NCI-H82 treated with DMSO at 0.1 percent for 48 hours (cell line): ENCODE data around the gene GALNT3.

Experiments used
- DNase-seq: peaks from one replicate; lab custom pipeline; 2025; ENCODE audit not compliant: unreplicated experiment; lab: John Stamatoyannopoulos, UW

Gene GALNT3

GRCh38 chr2:165796819-165797530 is 2.9 kb upstream of the GALNT3 start:
- DNase-seq = no peak

DNA sequence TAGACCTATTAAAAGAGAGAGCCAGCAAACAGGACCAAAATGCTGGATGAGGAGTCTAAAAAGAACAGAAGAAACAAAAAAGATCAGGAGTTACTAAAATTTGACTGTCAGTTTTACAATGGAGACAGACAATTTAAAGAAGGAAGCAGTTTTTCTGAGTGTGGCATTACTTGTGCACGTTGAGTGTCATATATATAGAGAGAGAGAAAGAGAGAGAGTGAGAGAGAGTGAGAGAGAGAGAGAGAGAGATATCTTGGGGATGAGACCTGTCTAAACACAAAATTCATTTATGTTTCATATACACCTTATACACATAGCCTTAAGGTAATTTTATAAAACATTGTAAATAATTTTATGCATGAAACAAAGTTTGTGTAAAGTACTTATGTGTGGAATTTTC is 2.1 kb upstream of the GALNT3 start:
- no peak for DNase-seq

DNA sequence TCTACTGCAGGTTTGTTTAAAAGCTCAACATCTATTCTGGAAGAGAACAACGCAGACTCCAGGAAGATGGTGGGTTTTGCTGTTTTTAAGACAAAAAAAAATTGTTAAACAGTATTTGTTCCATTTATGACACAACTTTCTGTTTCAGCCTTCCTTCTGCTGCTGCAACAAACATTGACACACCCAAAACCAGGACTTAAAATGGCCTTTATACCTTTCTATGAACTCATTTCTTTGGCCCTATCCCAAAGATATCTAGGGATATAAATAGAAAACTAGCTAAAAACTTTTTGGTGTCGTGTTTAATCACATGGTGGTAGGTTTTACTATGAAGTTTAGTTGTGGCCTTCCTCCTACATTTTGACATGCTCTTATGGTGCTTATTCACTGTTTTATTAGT is 964 bp upstream of the GALNT3 start:
- no peak for DNase-seq

- no peak for DNase-seq
Measured at GRCh38 chr2:165794536-165794928, 485 bp upstream of the GALNT3 start.

DNA sequence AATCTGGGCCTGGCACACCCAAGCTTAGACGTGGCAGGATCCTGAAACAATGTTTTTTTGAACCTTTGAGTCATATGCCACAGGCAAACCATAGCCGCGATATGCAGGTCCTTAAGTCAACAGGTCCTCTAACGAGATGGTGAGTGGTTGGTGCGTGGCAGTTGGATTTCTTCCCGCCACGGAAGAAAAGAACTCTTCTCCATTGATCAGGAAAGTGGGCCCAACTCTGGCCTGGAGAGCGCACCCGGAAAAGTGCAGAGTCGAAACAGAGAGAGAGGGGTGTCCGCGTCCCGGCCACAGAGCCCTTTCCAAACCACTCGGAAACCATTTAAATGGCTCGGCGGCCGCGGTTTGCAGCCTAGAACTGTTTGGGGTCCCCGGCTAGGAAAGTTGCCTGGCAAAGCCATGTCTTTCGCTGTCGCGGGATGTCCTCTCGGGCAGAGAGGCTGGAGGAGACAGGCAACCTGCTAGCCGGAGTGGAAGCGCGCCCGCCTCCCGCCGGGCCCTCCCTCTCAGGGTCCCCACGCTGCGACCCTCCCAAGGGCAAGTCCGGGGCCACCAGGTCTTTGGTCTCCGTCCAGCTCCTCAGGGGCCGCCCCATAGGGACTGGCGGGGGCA is 777 bp downstream of the GALNT3 start:
- no peak for DNase-seq

GRCh38 chr2:165792104-165792454 is 2.0 kb downstream of the GALNT3 start:
- no peak for DNase-seq

DNA sequence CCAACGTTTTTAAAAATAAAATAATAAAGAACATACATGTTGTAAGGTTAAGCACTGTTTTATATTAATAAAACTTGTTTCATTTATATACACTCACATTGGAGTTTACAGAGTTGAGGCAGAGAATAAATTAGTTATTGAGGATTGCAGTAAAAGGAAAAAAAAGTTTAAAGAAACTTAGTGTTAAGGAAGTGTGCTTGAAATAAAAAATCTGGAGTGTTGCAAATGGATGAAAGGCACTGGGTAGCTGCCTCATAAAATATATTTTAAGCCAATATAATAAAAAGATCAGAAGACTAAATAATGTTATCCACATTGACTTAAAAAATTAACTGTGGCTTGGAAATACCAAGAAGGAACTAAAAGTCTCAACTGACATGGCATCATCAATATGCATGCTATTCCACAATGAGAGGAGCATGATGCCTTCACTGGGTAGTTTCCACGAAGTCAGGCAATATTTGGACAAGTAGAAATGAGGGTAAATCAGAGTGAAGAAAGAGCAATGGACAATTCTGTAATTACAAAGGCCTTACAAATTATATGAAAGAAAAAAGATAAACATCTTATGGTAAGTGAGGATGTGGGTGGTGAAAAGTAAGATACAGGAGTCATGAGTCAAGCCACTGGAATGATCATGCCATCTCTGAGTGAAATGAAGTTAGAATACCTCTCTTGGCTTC is 2.5 kb downstream of the GALNT3 start:
- DNase-seq = no peak

- no peak for DNase-seq
Measured at GRCh38 chr2:165790466-165790865, 3.6 kb downstream of the GALNT3 start.

- DNase-seq = no peak
Measured at GRCh38 chr2:165787334-165787733, 6.7 kb downstream of the GALNT3 start.

DNA sequence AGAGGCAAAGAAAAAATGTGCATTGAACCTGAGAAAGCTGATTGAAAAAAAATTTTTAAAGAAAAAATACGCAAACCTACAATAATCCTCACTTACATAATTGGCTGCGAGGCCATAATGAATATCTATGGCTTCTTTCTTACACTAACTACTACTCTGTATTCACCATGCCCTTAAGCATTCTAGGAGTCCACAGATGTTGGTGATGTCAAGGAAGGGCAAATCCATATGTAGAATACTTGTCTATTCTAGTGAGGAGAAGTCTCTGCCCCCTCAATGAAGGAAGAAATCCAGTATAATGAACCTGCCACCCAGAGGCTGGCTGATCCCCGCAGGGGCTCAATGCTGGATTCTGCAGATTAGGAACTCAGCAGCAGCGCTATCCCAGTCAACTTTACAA is 14.3 kb downstream of the GALNT3 start:
- DNase-seq = no peak

DNA sequence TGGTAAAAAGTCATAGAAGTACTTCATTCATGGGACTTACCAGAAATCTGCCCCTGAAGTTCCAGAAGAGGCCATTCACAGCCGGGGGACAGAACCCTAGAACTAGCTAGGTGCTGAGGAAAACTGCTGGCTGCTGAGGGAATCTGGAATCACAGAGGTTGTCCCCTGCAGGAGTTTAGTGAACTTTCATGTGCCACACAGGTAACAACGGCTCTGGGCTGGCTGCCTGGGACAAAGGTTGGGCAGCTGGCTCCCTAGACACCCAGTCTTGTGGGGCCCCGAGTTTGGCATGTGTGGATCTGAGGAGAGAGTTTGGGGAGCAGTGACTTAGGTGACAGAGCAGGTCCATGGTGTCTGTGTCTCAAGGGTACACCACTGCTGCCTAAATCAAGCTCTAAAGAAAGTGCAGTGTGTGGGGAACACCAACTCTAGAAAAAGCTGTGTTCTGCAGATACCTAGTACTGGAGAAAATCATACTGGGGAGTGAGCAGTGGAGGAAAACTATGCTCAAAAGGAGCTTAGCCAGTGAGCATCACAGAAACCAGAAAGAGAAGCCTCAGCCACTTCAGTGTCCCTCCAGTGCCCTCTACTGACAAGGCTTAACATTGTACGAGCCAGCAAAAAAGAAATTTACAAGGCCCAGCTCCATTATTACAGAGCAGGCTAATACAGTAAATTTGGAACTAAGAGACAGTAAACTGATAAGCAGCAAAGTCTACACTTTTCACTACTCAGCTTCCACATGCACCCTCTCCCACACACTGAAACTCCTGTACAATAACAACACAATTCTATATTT is 15.2 kb downstream of the GALNT3 start:
- DNase-seq = no peak

- no peak for DNase-seq
Measured at GRCh38 chr2:165778187-165778556, 15.9 kb downstream of the GALNT3 start.

GRCh38 chr2:165777522-165778186 is 16.4 kb downstream of the GALNT3 start:
- DNase-seq = no peak

GRCh38 chr2:165776796-165777195 is 17.3 kb downstream of the GALNT3 start:
- no peak for DNase-seq

DNA sequence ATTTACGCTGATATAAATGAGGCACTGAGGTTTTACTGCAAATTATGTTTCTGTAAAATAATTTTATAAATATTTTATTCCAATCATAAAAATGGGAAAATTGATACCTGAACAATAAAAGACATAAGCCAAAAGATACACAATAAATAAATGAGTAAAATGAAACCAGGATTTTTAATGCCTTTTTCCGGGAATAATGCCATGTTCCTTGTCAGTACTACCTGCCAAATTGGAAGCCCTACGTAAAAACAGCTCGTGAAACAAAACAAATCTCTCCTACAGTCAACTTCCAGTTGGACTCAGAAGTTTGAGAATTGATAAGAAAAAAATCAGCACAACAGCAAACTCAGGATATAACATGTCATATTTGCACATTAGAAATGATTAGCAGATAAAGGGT is 18.0 kb downstream of the GALNT3 start:
- no peak for DNase-seq

GRCh38 chr2:165773684-165774083 is 20.4 kb downstream of the GALNT3 start:
- no peak for DNase-seq

DNA sequence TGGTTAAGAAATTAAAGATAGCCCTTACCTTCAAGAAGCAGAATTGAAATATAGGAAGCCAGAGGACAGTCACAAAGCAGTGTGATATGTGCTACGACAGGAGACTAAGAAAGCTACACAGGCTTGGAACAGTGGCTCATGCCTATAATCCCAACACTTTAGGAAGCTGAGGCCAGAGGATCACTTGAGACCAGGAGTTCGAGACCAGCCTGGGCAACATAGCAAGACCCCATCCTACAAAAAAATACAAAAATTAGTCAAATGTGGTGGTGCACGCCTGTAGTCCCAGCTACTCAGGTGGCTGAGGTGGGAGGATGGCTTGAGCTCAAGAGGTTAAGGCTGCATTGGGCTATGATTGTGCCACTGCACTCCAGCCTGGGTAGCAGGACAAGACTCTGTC is 21.9 kb downstream of the GALNT3 start:
- DNase-seq = no peak

DNA sequence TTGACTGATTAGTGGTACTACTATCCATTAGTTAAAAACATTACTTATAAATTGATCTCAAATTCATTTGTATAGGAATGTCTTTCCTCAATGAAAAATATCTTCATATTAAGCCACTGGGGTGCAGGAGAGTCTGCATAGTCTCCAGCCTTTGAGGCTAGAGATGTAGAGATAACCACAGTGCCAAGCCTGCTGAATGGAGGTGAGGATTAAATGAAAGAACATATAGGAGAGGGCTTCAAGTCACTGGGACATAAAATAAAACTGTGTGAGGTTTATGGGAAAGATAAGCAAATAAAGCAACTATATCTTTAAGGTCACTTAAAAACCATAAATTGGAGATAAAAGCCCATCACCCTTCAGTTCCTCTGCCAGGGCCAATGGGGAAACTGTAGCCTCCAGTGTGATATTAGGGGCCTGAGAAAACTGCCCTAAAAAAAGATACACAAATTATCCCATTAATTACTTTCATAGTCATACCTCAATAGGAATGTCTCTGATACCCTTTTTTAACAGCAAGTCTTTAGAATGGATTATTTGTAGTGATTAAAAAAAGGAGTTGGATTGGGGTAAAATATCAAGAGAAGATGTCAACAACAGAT is 27.6 kb downstream of the GALNT3 start:
- no peak for DNase-seq

DNA sequence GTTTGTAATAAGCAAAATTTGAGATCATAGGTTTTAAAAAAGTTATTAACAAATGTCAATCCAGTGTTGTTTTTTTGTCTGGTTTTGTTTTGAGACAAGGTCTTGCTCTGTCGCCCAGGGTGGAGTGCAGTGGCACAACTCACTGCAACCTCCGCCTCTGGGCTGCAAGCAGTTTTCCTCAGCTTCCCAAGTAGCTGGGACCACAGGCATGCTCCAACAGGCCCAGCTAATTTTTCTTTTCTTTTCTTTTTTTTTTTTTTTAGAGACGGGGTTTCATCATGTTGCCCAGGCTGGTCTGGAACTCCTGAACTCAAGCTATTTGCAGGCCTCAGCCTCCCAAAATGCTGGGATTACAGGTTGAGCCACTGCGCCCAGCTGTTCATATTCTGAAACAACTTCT is 31.3 kb downstream of the GALNT3 start:
- DNase-seq = no peak

DNA sequence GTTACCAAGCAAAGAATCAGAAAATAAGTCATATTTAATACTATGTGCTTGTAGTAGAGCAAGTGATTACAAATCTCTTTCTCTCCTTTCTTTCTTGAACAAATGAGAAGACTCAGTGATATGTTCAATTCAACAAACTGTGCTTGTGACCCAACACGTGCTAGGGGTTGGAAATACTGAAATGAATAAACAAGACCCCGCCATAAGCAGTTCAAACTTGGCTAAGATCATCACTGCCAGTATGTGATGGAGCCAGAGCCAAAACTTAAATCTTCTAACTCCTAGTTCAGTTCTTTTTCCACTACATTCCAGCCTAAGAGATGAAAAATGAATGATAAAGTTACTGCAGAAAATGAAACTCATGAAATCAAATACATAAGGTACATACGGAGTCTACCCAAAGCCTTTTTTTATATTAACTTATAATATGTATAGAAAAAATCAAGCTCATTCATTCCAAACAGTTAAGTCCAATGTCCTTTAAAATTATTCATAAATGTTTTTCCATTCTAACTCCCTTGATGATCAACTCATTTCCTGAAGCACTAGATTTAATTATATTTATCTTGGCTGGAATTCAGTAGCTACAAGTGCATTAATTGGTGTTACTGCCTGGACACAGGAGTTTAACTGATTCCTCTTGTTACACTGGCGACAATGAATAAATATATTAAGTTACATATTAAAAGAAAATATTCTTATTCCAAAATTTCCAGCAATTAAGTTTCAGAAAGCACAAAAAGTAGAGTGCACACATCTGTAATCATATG is 36.0 kb downstream of the GALNT3 start:
- DNase-seq = no peak
